Measurements from ENCODE around the gene SMARCD3. TPM values are rescaled to one million over a fixed set of nuclear protein-coding genes. Genes with fewer than 3 reads are reported as not detected.

The SMARCD3 gene
- total and polyA plus RNA-seq, 2 of the 8 experiments (the other 6 are each of a cell fraction or from before 2014, with no cell fraction given), result 3.0 to 5.6 TPM

DNA sequence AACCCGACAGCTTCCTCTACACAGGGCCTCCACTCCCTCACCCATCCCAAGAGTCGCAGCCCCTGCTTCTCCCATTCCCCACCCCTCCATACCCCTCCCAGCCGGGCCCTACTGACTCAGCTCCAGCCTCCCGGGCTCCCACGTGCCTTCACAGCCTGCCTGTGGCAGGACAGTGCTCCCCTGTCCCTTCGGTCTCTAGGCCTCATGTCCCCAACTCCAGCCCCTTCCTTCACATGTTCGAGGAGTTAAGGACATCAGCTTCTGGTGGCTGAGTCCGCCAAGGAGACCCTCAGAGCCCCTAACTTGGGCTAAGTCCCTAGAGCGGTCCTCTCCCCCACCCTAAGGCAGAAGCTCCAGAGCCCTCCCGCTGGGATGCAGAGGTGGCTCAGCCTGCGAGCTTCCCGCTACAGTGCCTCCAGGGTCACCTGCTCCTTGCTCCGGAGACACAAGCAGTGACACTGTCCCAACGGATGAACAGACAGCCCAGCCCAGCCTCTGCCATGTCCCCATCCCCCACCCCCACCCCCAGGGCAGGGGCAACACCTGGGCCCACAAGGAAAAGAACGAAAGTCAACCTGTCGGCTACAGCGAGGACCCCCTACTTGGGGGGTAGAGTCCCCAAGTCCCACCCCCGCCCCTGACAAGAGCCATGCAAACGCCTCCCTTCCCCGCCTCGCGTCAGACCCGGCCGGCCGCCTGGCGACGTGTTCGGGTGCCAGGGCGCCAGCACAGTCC, 716 bp downstream of the SMARCD3 start:
- H3K9me3 ChIP-seq (ENCODE audit: insufficient read depth in 2 of 2, low read depth in 1 of 2, low read length in 1 of 2), result no peaks in the 10 kb centered on the region
- no peak overlapping the region for H4K91ac ChIP-seq (replicated peaks; ENCODE audit: insufficient read length, low read length)
- no peak overlapping the region for H2BK5ac ChIP-seq (ENCODE audit: low read depth, low read length)
- no peak overlapping the region for H4K8ac ChIP-seq (ENCODE audit: extremely low read depth, insufficient read depth, low read length)
- H3K36me3 ChIP-seq (ENCODE audit: control insufficient read depth in 2 of 4, insufficient read depth in 4 of 4, low read length in 3 of 4), result no peaks in the 10 kb centered on the region
- H3K4me3 ChIP-seq (ENCODE audit: extremely low read depth in 1 of 4, insufficient read depth in 2 of 4, low read depth in 3 of 4, low read length in 4 of 4), result peak overlapping the region; percentile 8 to 64 (median 34); a peak in 6 of 8 replicates
- no peak overlapping the region for H2AK5ac ChIP-seq (ENCODE audit: low read depth, low read length)
- DNase-seq (ENCODE audit: low read depth in 1 of 2, low spot score in 2 of 2), result peak in 1 of 2 experiments; percentile 56
- no peak overlapping the region for H4K5ac ChIP-seq (ENCODE audit: insufficient read length, low read depth, low read length)
- no peak overlapping the region for H3K14ac ChIP-seq (ENCODE audit: insufficient read length)
- H2BK20ac ChIP-seq (ENCODE audit: low read length), result no peak overlapping the region
- H3K23me2 ChIP-seq (ENCODE audit: low read depth, low read length), result peaks cover 29% of the 10 kb centered on the region
- H3K79me2 ChIP-seq (ENCODE audit: control insufficient read depth in 1 of 2, insufficient read depth in 2 of 2, low read length in 2 of 2), result no peaks in the 10 kb centered on the region
- H3K9ac ChIP-seq (replicated peaks in 1 of 4; ENCODE audit: extremely low read depth in 1 of 4, low read depth in 3 of 4, low read length in 3 of 4), result no peak overlapping the region
- no peaks in the 10 kb centered on the region for H3K79me1 ChIP-seq (ENCODE audit: low read depth, low read length)
- peak overlapping the region; percentile 67 to 96 for H3K4me2 ChIP-seq (ENCODE audit: insufficient read depth in 1 of 2, low read depth in 2 of 2, low read length in 2 of 2)
- no peak overlapping the region for H2BK120ac ChIP-seq (replicated peaks; ENCODE audit: low read depth, low read length)
- WGBS, 2 experiments (ENCODE audit: extremely low coverage in 1 of 2, insufficient coverage in 1 of 2, insufficient read length in 1 of 2, insufficient replicate concordance in 2 of 2, low coverage in 1 of 2, low lambda C conversion rate in 2 of 2, missing lambda C conversion rate in 1 of 2), result 27% methylated on average over 16 of the region's 29 CpGs; no CpG with 5 or more reads in 1 of the 2 experiments
- ChIA-PET CTCF (ENCODE audit: partially characterized antibody) (interaction anchor here (0.8 to 1.7 kb wide), 6 partner anchors 10 to 109 kb away, joined by 3 to 5 read pairs (median 4); no protein-coding TSS in a partner anchor), POLR2A (ENCODE audit: partially characterized antibody) (interaction anchor here (0.8 to 1.5 kb wide), 4 partner anchors 9 to 272 kb away, joined by 3 to 6 read pairs (median 4); partner anchors contain the start of gene RHEB)
- no peak for TF ChIP-seq SRF (IDR thresholded peaks at IDR 0.05; ENCODE audit: low read depth, low read length)
- TF ChIP-seq BCL11A (IDR thresholded peaks at IDR 0.05; ENCODE audit: low read depth in 2 of 2, low read length in 2 of 2), result no peak
- TF ChIP-seq, protein P1, sequence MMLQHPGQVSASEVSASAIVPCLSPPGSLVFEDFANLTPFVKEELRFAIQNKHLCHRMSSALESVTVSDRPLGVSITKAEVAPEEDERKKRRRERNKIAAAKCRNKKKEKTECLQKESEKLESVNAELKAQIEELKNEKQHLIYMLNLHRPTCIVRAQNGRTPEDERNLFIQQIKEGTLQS (IDR thresholded peaks at IDR 0.05; ENCODE audit: insufficient read depth, low read depth, low read length), result no peak
- TF ChIP-seq, protein P2, sequence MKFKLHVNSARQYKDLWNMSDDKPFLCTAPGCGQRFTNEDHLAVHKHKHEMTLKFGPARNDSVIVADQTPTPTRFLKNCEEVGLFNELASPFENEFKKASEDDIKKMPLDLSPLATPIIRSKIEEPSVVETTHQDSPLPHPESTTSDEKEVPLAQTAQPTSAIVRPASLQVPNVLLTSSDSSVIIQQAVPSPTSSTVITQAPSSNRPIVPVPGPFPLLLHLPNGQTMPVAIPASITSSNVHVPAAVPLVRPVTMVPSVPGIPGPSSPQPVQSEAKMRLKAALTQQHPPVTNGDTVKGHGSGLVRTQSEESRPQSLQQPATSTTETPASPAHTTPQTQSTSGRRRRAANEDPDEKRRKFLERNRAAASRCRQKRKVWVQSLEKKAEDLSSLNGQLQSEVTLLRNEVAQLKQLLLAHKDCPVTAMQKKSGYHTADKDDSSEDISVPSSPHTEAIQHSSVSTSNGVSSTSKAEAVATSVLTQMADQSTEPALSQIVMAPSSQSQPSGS (IDR thresholded peaks at IDR 0.05; ENCODE audit: low read length), result no peak
- TF ChIP-seq EZH2 (IDR thresholded peaks at IDR 0.05; ENCODE audit: low read depth, low read length, severe bottlenecking), result peak; percentile 55
- H3K18ac ChIP-seq (ENCODE audit: extremely low read depth, low read length), result no peak overlapping the region
- peaks cover 20 to 68% (median 59%) of the 10 kb centered on the region in 4 experiments for H3K27me3 ChIP-seq (replicated peaks in 1 of 4; ENCODE audit: control insufficient read depth in 3 of 4, extremely low read depth in 1 of 4, insufficient read depth in 3 of 4, low read length in 3 of 4)
- peaks cover 1 to 9% of the 10 kb centered on the region in 2 experiments for H4K20me1 ChIP-seq (replicated peaks in 1 of 2; ENCODE audit: control insufficient read depth in 1 of 2, insufficient read depth in 2 of 2, low read length in 2 of 2)
- peaks cover 0 to 61% (median 44%) of the 10 kb centered on the region in 4 experiments; a peak in 6 of 7 replicates for H3K4me1 ChIP-seq (replicated peaks in 1 of 4; ENCODE audit: control insufficient read depth in 3 of 4, insufficient read depth in 4 of 4, low read length in 3 of 4)
- H3K4ac ChIP-seq (replicated peaks; ENCODE audit: insufficient read length, low read depth, low read length), result no peak overlapping the region
- no peak overlapping the region for H2AFZ ChIP-seq (ENCODE audit: low read length)
- H3K27ac ChIP-seq (ENCODE audit: low read depth, low read length), result no peak overlapping the region
- no peak overlapping the region for H3K56ac ChIP-seq (replicated peaks; ENCODE audit: insufficient read length, low read depth, low read length)
- FAIRE-seq, result no peak
- H3K23ac ChIP-seq (ENCODE audit: insufficient read length), result no peak overlapping the region
- 0 out of 2 replicates have a peak overlapping the region, but pooled peaks have one; percentile 17 for H2BK12ac ChIP-seq (ENCODE audit: low read depth, low read length)
- H2BK15ac ChIP-seq (ENCODE audit: low read length), result 0 out of 2 replicates have a peak overlapping the region, but pooled peaks have one; percentile 46

Measured in H1 (cell line).